B cell (primary cell): ENCODE measurements around the gene NIPAL1. TPM values are rescaled to one million over a fixed set of nuclear protein-coding genes. Genes with fewer than 3 reads are reported as not detected.

Experiments used
- ATAC-seq: fragments of 200-7000 bp; cut with Tn5 transposase; one replicate; pipeline ENCODE4 v1.10.0; 2021; ENCODE audit warnings: low read depth, mild to moderate bottlenecking, moderate number of reproducible peaks, moderate library complexity
- CTCF ChIA-PET: fragments of 350-600 bp; sonication (Branson Sonifier 250); formaldehyde crosslinking; loops from one replicate; lab custom pipeline; 2021; ENCODE audit warnings: antibody characterized with exemption, inconsistent platforms; lab: Charles Lee
- POLR2A ChIA-PET: fragments of 350-600 bp; sonication (Branson Sonifier 250); formaldehyde crosslinking; loops from one replicate; lab custom pipeline; 2021; ENCODE audit warnings: antibody characterized with exemption; lab: Charles Lee
- DNase-seq: peaks from one replicate; pipeline ENCODE4 v3.0.0; 2013
- H2AFZ ChIP-seq: 2 replicates; pipeline ENCODE4 v1.6.1; 2012; ENCODE audit warnings: mild to moderate bottlenecking, low read depth, low read length; ENCODE audit not compliant: insufficient read depth, poor library complexity, severe bottlenecking
- H3K27ac ChIP-seq, 2 donors: 1 replicate in 1 of 2; 2 replicates in 1 of 2; pipeline ENCODE4 v1.5.1; 2012 to 2013; ENCODE audit warnings: low read length in 2 of 2, mild to moderate bottlenecking in 2 of 2, moderate library complexity in 1 of 2
- H3K27me3 ChIP-seq, 4 experiments: fragments of 200-600 bp in 1 of 4; sonication (generic) in 1 of 4; replicated peaks in 1 of 4; 1 replicate in 2 of 4; 2 replicates in 2 of 4; pipeline versions ENCODE4 v1.6.1 to v1.7.0; 2013 to 2016; ENCODE audit warnings: low read length in 3 of 4, mild to moderate bottlenecking in 2 of 4, mixed read lengths in 1 of 4, moderate library complexity in 1 of 4; ENCODE audit not compliant: insufficient read depth in 4 of 4, control insufficient read depth in 3 of 4; ENCODE audit errors: control extremely low read depth in 1 of 4
- H3K36me3 ChIP-seq, 2 experiments: replicated peaks in 1 of 2; 1 replicate in 1 of 2; 2 replicates in 1 of 2; pipeline versions ENCODE4 v1.6.1 to v1.7.1; 2013; ENCODE audit warnings: low read length in 1 of 2; ENCODE audit not compliant: insufficient read depth in 2 of 2, control insufficient read depth in 1 of 2; ENCODE audit errors: control extremely low read depth in 1 of 2, extremely low read depth in 1 of 2
- H3K4me1 ChIP-seq, 2 donors: fragments of 200-600 bp in 1 of 2; sonication (generic) in 1 of 2; 1 replicate in 1 of 2; 2 replicates in 1 of 2; pipeline versions ENCODE4 v1.5.1 to v1.6.1; 2013 to 2017; ENCODE audit warnings: low read length in 2 of 2; ENCODE audit not compliant: control insufficient read depth in 2 of 2, insufficient read depth in 2 of 2
- H3K4me2 ChIP-seq: replicated peaks from 2 replicates; pipeline ENCODE3; 2012; ENCODE audit warnings: mild to moderate bottlenecking, low read depth, low read length; ENCODE audit not compliant: poor library complexity, severe bottlenecking
- H3K4me3 ChIP-seq, 5 experiments: fragments of 200-600 bp in 1 of 5; sonication (generic) in 1 of 5; 1 replicate in 3 of 5; 2 replicates in 2 of 5; pipeline versions ENCODE4 v1.5.1 to v1.7.0; 2011 to 2016; ENCODE audit warnings: low read length in 4 of 5, mild to moderate bottlenecking in 4 of 5, low read depth in 2 of 5, control low read depth in 1 of 5, moderate library complexity in 1 of 5; ENCODE audit not compliant: insufficient read depth in 1 of 5; ENCODE audit errors: control extremely low read depth in 1 of 5, extremely low read depth in 1 of 5
- H3K79me2 ChIP-seq: fragments of 200-600 bp; sonication (generic); one replicate; pipeline ENCODE4 v1.6.0; 2016; ENCODE audit warnings: low read length; ENCODE audit not compliant: control insufficient read depth, insufficient read depth
- H3K9ac ChIP-seq: fragments of 200-600 bp; sonication (generic); 2 replicates; pipeline ENCODE4 v1.6.1; 2017; ENCODE audit warnings: mild to moderate bottlenecking, low read length, moderate library complexity
- H3K9me3 ChIP-seq, 3 donors: one replicate each; pipeline versions ENCODE4 v1.6.1 to v1.7.1; 2013; ENCODE audit warnings: low read length in 2 of 3; ENCODE audit not compliant: control insufficient read depth in 2 of 3, insufficient read depth in 1 of 3; ENCODE audit errors: control extremely low read depth in 1 of 3
- H4K20me1 ChIP-seq: 2 replicates; pipeline ENCODE4 v1.6.0; 2012; ENCODE audit warnings: mild to moderate bottlenecking, low read length; ENCODE audit not compliant: insufficient read depth, control insufficient read depth, poor library complexity, severe bottlenecking
- H3K27ac Mint-ChIP-seq: one replicate; pipeline ENCODE4 v1.8.0; 2021; ENCODE audit warnings: mixed read lengths
- H3K27me3 Mint-ChIP-seq: one replicate; pipeline ENCODE4 v1.8.0; 2021; ENCODE audit warnings: mixed read lengths
- H3K4me1 Mint-ChIP-seq: one replicate; pipeline ENCODE4 v1.8.0; 2021; ENCODE audit warnings: mixed read lengths
- H3K4me3 Mint-ChIP-seq: one replicate; pipeline ENCODE4 v1.8.0; 2021; ENCODE audit warnings: mixed read lengths
- H3K9me3 Mint-ChIP-seq: one replicate; pipeline ENCODE4 v1.8.0; 2022; ENCODE audit warnings: mixed read lengths; ENCODE audit not compliant: insufficient read depth
- CTCF ChIP-seq: fragments of 200-600 bp; IDR thresholded peaks from one replicate; pipeline ENCODE4 v1.8.0; 2022; ENCODE audit warnings: antibody characterized with exemption, mild to moderate bottlenecking
- EZH2 ChIP-seq: IDR thresholded peaks from 2 replicates; pipeline ENCODE4 v1.6.1; 2012; ENCODE audit warnings: borderline replicate concordance, low read depth, mild to moderate bottlenecking, moderate library complexity, low read length; ENCODE audit not compliant: insufficient read depth, poor library complexity, severe bottlenecking
- WGBS: methylation state at CpG from one replicate; pipeline ENCODE4 v1.1.5; 2013; ENCODE audit warnings: missing lambda C conversion rate; ENCODE audit not compliant: insufficient coverage; 5-methylcytosine and 5-hydroxymethylcytosine counted together
- intact Hi-C: fragments of 100-400 bp; cut with micrococcal nuclease; formaldehyde crosslinking; loops from one replicate; pipeline ENCODE4 v1.10.0; 2022
- polyA plus RNA-seq: library from polyadenylated mRNA; depleted of rRNA; stranded (reverse); fragments of >200 nt; gene quantifications from 2 replicates; pipeline ENCODE4 v1.2.3, GENCODE V29; 2012
- total RNA-seq, 2 donors: library from RNA; stranded (reverse); fragments of 120-200 nt in 1 of 2; gene quantifications; 1 replicate in 1 of 2; 2 replicates in 1 of 2; pipeline versions ENCODE4 v1.2.3 to v1.2.4, GENCODE V29; 2013 to 2022

The NIPAL1 gene
- total and polyA plus RNA-seq, 2 donors (not counting 1 experiment from before 2014, with no cell fraction given) = 0.24 to 1.1 TPM

- CTCF ChIA-PET = interaction anchor here (1.1 kb wide), 1 partner anchor 87 kb away, joined by 3 read pairs; no protein-coding TSS in a partner anchor
- peaks cover 40% of the 10 kb centered on the region for H3K27me3 Mint-ChIP-seq
- no peak overlapping the region for H3K9ac ChIP-seq
- H4K20me1 ChIP-seq = peaks cover 5% of the 10 kb centered on the region
- no peaks in the 10 kb centered on the region for H3K79me2 ChIP-seq
- intact Hi-C loops = no loop called here
- DNase-seq (no peak), ATAC-seq (no peak)
- H3K9me3 ChIP-seq = no peaks in the 10 kb centered on the region
- H3K4me1 Mint-ChIP-seq = peaks cover 11% of the 10 kb centered on the region
- POLR2A ChIA-PET = no interaction called here
- no peak overlapping the region for H2AFZ ChIP-seq
- H3K4me3 ChIP-seq = no peak overlapping the region
- H3K36me3 ChIP-seq = no peaks in the 10 kb centered on the region
- peaks cover 2 to 44% (median 23%) of the 10 kb centered on the region in 4 experiments for H3K27me3 ChIP-seq
- no CpG with 5 or more reads among the region's 1 CpG for WGBS
- TF ChIP-seq EZH2 = no peak
- TF ChIP-seq CTCF = no peak
- H3K9me3 Mint-ChIP-seq = no peaks in the 10 kb centered on the region
- no peak overlapping the region for H3K27ac ChIP-seq
- H3K27ac Mint-ChIP-seq = no peak overlapping the region
- no peak overlapping the region for H3K4me2 ChIP-seq
- H3K4me1 ChIP-seq = peaks cover 10 to 13% of the 10 kb centered on the region in 2 donors
- no peak overlapping the region for H3K4me3 Mint-ChIP-seq
Measured at GRCh38 chr4:48021100-48021499, 4.5 kb downstream of the NIPAL1 start.

GRCh38 chr4:48022192-48022799 is 5.7 kb downstream of the NIPAL1 start:
- CTCF ChIA-PET = no interaction called here
- Histone ChIP-seq H2AFZ (no peak overlapping the region), H3K36me3 (no peaks in the 10 kb centered on the region), H3K4me2 (no peak overlapping the region), H3K27ac (no peak overlapping the region), H3K9me3 (no peaks in the 10 kb centered on the region), H3K9ac (no peak overlapping the region), H3K4me3 (no peak overlapping the region), H3K27me3 (peaks cover 2 to 32% (median 18%) of the 10 kb centered on the region in 4 experiments), H3K4me1 (peaks cover 3% of the 10 kb centered on the region in 2 donors), H3K79me2 (no peaks in the 10 kb centered on the region), H4K20me1 (peaks cover 3% of the 10 kb centered on the region)
- TF ChIP-seq EZH2 (no peak), CTCF (no peak)
- Mint-ChIP-seq H3K4me1 (peaks cover 3% of the 10 kb centered on the region), H3K27ac (no peak overlapping the region), H3K9me3 (no peaks in the 10 kb centered on the region), H3K27me3 (peaks cover 41% of the 10 kb centered on the region), H3K4me3 (no peak overlapping the region)
- no peak for ATAC-seq
- POLR2A ChIA-PET = no interaction called here
- intact Hi-C loops = no loop called here
- DNase-seq = no peak
- 100% methylated on average over 1 of the region's 3 CpGs for WGBS
